IgD-negative memory B cell (primary cell): Measurements from ENCODE around the gene KMO. TPM values are rescaled to one million over a fixed set of nuclear protein-coding genes. Genes with fewer than 3 reads are reported as not detected.

Experiments used
- H3K27ac Mint-ChIP-seq, 3 donors: one replicate each; pipeline ENCODE4 v1.8.0; 2020 to 2022; ENCODE audit warnings: mild to moderate bottlenecking in 3 of 3, mixed read lengths in 3 of 3, moderate library complexity in 1 of 3
- H3K27me3 Mint-ChIP-seq: one replicate; pipeline ENCODE4 v1.8.0; 2021; ENCODE audit warnings: mixed read lengths
- H3K36me3 Mint-ChIP-seq: one replicate; pipeline ENCODE4 v1.8.0; 2020; ENCODE audit warnings: mild to moderate bottlenecking, mixed read lengths
- H3K4me1 Mint-ChIP-seq, 3 donors: one replicate each; pipeline ENCODE4 v1.8.0; 2020 to 2022; ENCODE audit warnings: mixed read lengths in 3 of 3, mild to moderate bottlenecking in 1 of 3
- H3K4me3 Mint-ChIP-seq, 4 donors: one replicate each; pipeline ENCODE4 v1.8.0; 2020 to 2022; ENCODE audit warnings: mild to moderate bottlenecking in 4 of 4, mixed read lengths in 4 of 4, moderate library complexity in 3 of 4
- H3K9me3 Mint-ChIP-seq, 3 donors: one replicate each; pipeline ENCODE4 v1.8.0; 2020 to 2021; ENCODE audit warnings: mixed read lengths in 3 of 3, mild to moderate bottlenecking in 1 of 3
- polyA plus RNA-seq: library from polyadenylated mRNA; unstranded; fragments of 300-500 nt; fragmentation: Illumina TruSeq; gene quantifications from one replicate; pipeline ENCODE4 v1.2.3, GENCODE V29; 2021

The KMO gene
- polyA plus RNA-seq, 1 donor from 2014 or later: 10.9 TPM

- H3K4me1 Mint-ChIP-seq: peaks cover 24 to 44% (median 33%) of the 10 kb centered on the region in 3 donors
- H3K9me3 Mint-ChIP-seq: no peaks in the 10 kb centered on the region
- peaks cover 7% of the 10 kb centered on the region for H3K36me3 Mint-ChIP-seq
- peak overlapping the region in 2 of 3 donors; percentile 12 to 14 for H3K27ac Mint-ChIP-seq
- H3K27me3 Mint-ChIP-seq: no peaks in the 10 kb centered on the region
- H3K4me3 Mint-ChIP-seq: peak overlapping the region in 2 of 4 donors; percentile 4 to 89
These were observed 64.5 kb downstream of the KMO start for GRCh38 chr1:241596633-241597032.

GRCh38 chr1:241598249-241598648 is 66.1 kb downstream of the KMO start:
- H3K27me3 Mint-ChIP-seq: no peaks in the 10 kb centered on the region
- peak overlapping the region in 2 of 4 donors; percentile 7 to 88 for H3K4me3 Mint-ChIP-seq
- peak overlapping the region in 2 of 3 donors; percentile 52 to 86 for H3K27ac Mint-ChIP-seq
- peaks cover 9% of the 10 kb centered on the region for H3K36me3 Mint-ChIP-seq
- H3K9me3 Mint-ChIP-seq: no peaks in the 10 kb centered on the region
- H3K4me1 Mint-ChIP-seq: peaks cover 28 to 48% (median 37%) of the 10 kb centered on the region in 3 donors

GRCh38 chr1:241600496-241600901 is 68.3 kb downstream of the KMO start:
- H3K4me3 Mint-ChIP-seq: peak overlapping the region in 2 of 4 donors; percentile 10 to 30
- H3K27me3 Mint-ChIP-seq: no peaks in the 10 kb centered on the region
- no peaks in the 10 kb centered on the region for H3K9me3 Mint-ChIP-seq
- peak overlapping the region; percentile 3 to 83 (median 44) for H3K27ac Mint-ChIP-seq
- peaks cover 31 to 52% (median 44%) of the 10 kb centered on the region in 3 donors for H3K4me1 Mint-ChIP-seq
- H3K36me3 Mint-ChIP-seq: peaks cover 3% of the 10 kb centered on the region

GRCh38 chr1:241603731-241604245 is 71.6 kb downstream of the KMO start:
- Mint-ChIP-seq H3K9me3 (no peaks in the 10 kb centered on the region), H3K27ac (peak overlapping the region in 1 of 3 donors; percentile 56), H3K36me3 (peaks cover 2% of the 10 kb centered on the region), H3K4me1 (peaks cover 20 to 34% (median 32%) of the 10 kb centered on the region in 3 donors), H3K4me3 (no peak overlapping the region), H3K27me3 (no peaks in the 10 kb centered on the region)

- Mint-ChIP-seq H3K27ac (no peak overlapping the region), H3K27me3 (no peaks in the 10 kb centered on the region), H3K4me3 (no peak overlapping the region), H3K4me1 (peaks cover 16 to 27% (median 27%) of the 10 kb centered on the region in 3 donors), H3K9me3 (no peaks in the 10 kb centered on the region), H3K36me3 (peaks cover 2% of the 10 kb centered on the region)
These were observed 73.1 kb downstream of the KMO start for GRCh38 chr1:241605146-241605805.

GRCh38 chr1:241606544-241606943 is 74.4 kb downstream of the KMO start:
- H3K27ac Mint-ChIP-seq: no peak overlapping the region
- no peaks in the 10 kb centered on the region for H3K9me3 Mint-ChIP-seq
- H3K36me3 Mint-ChIP-seq: peaks cover 2% of the 10 kb centered on the region
- H3K27me3 Mint-ChIP-seq: no peaks in the 10 kb centered on the region
- peaks cover 8 to 17% (median 17%) of the 10 kb centered on the region in 3 donors for H3K4me1 Mint-ChIP-seq
- no peak overlapping the region for H3K4me3 Mint-ChIP-seq

GRCh38 chr1:241607497-241607896 is 75.3 kb downstream of the KMO start:
- Mint-ChIP-seq H3K9me3 (no peaks in the 10 kb centered on the region), H3K27ac (no peak overlapping the region), H3K27me3 (no peaks in the 10 kb centered on the region), H3K4me1 (peaks cover 3 to 17% (median 17%) of the 10 kb centered on the region in 3 donors), H3K4me3 (peak overlapping the region in 1 of 4 donors; percentile 76), H3K36me3 (peaks cover 2% of the 10 kb centered on the region)

GRCh38 chr1:241608379-241609033 is 76.3 kb downstream of the KMO start:
- Mint-ChIP-seq H3K36me3 (peaks cover 3% of the 10 kb centered on the region), H3K4me3 (no peak overlapping the region), H3K9me3 (no peaks in the 10 kb centered on the region), H3K27ac (peak overlapping the region in 1 of 3 donors; percentile 33), H3K27me3 (no peaks in the 10 kb centered on the region), H3K4me1 (peaks cover 2 to 13% (median 10%) of the 10 kb centered on the region in 3 donors)

- Mint-ChIP-seq H3K27ac (no peak overlapping the region), H3K9me3 (no peaks in the 10 kb centered on the region), H3K4me3 (no peak overlapping the region)
These were observed 78.1 kb downstream of the KMO start for GRCh38 chr1:241610056-241610815.

GRCh38 chr1:241611063-241611462 is 78.9 kb downstream of the KMO start:
- peaks cover 1 to 7% (median 4%) of the 10 kb centered on the region in 3 donors for H3K4me1 Mint-ChIP-seq
- no peaks in the 10 kb centered on the region for H3K27me3 Mint-ChIP-seq
- no peaks in the 10 kb centered on the region for H3K9me3 Mint-ChIP-seq
- H3K27ac Mint-ChIP-seq: no peak overlapping the region
- H3K4me3 Mint-ChIP-seq: no peak overlapping the region
- peaks cover 3% of the 10 kb centered on the region for H3K36me3 Mint-ChIP-seq

More at GRCh38 chr1:241610056-241610815, 78.1 kb downstream of the KMO start:
- peaks cover 1 to 9% (median 4%) of the 10 kb centered on the region in 3 donors for H3K4me1 Mint-ChIP-seq
- H3K27me3 Mint-ChIP-seq: no peaks in the 10 kb centered on the region
- peaks cover 3% of the 10 kb centered on the region for H3K36me3 Mint-ChIP-seq

GRCh38 chr1:241611736-241612135 is 79.6 kb downstream of the KMO start:
- H3K36me3 Mint-ChIP-seq: peaks cover 3% of the 10 kb centered on the region
- H3K27ac Mint-ChIP-seq: no peak overlapping the region
- H3K9me3 Mint-ChIP-seq: no peaks in the 10 kb centered on the region
- no peak overlapping the region for H3K4me3 Mint-ChIP-seq
- no peaks in the 10 kb centered on the region for H3K27me3 Mint-ChIP-seq
- H3K4me1 Mint-ChIP-seq: peaks cover 0 to 6% (median 4%) of the 10 kb centered on the region in 3 donors

GRCh38 chr1:241612533-241613477 is 80.6 kb downstream of the KMO start:
- H3K27me3 Mint-ChIP-seq: no peaks in the 10 kb centered on the region
- H3K9me3 Mint-ChIP-seq: no peaks in the 10 kb centered on the region
- peaks cover 3% of the 10 kb centered on the region for H3K36me3 Mint-ChIP-seq
- peaks cover 0 to 4% (median 2%) of the 10 kb centered on the region in 3 donors for H3K4me1 Mint-ChIP-seq
- H3K4me3 Mint-ChIP-seq: no peak overlapping the region
- peak overlapping the region in 1 of 3 donors; percentile 25 for H3K27ac Mint-ChIP-seq

GRCh38 chr1:241614144-241614543 is 82.0 kb downstream of the KMO start:
- Mint-ChIP-seq H3K27ac (no peak overlapping the region), H3K4me3 (no peak overlapping the region), H3K9me3 (no peaks in the 10 kb centered on the region), H3K36me3 (peaks cover 3% of the 10 kb centered on the region), H3K27me3 (no peaks in the 10 kb centered on the region), H3K4me1 (peaks cover 0 to 2% (median 0%) of the 10 kb centered on the region in 3 donors)

GRCh38 chr1:241614572-241614971 is 82.4 kb downstream of the KMO start:
- no peak overlapping the region for H3K4me3 Mint-ChIP-seq
- H3K9me3 Mint-ChIP-seq: no peaks in the 10 kb centered on the region
- peaks cover 3% of the 10 kb centered on the region for H3K36me3 Mint-ChIP-seq
- H3K27ac Mint-ChIP-seq: no peak overlapping the region
- peaks cover 0 to 2% (median 0%) of the 10 kb centered on the region in 3 donors for H3K4me1 Mint-ChIP-seq
- no peaks in the 10 kb centered on the region for H3K27me3 Mint-ChIP-seq
